ENCODE measurements around the gene UPF2.

GRCh38 chr10:12091421-12091820 is 48.8 kb upstream of the UPF2 start:
- TF ChIP-seq CTCF (IDR thresholded peaks at IDR 0.05) (no peak), POLR2A (IDR thresholded peaks at IDR 0.05) (no peak), POLR2AphosphoS5 (IDR thresholded peaks at IDR 0.05) (no peak), EP300 (IDR thresholded peaks at IDR 0.05) (no peak)
